ENCODE results near the gene SLC39A9. TPM values are rescaled to one million over a fixed set of nuclear protein-coding genes. Genes with fewer than 3 reads are reported as not detected.

The SLC39A9 gene
- total RNA-seq, 2 donors from 2014 or later: 44.3 to 58.8 TPM

- H3K36me3 ChIP-seq: no peaks in the 10 kb centered on the region
- H3K4me1 ChIP-seq (ENCODE audit: control insufficient read depth in 1 of 2, low read depth in 2 of 2): no peaks in the 10 kb centered on the region
- no peak overlapping the region for H3K27ac ChIP-seq
- no peak for TF ChIP-seq CTCF (IDR thresholded peaks at IDR 0.05)
- ATAC-seq (ENCODE audit: insufficient number of reproducible peaks, low FRiP score, low read depth): no peak
- H3K27me3 ChIP-seq (replicated peaks; ENCODE audit: insufficient read depth): no peaks in the 10 kb centered on the region
- no peaks in the 10 kb centered on the region for H3K9me3 ChIP-seq
- no peak for DNase-seq (ENCODE audit: low spot score)
- H3K4me3 ChIP-seq: no peak overlapping the region
Observed at GRCh38 chr14:69363964-69364363, 34.5 kb upstream of the SLC39A9 start.

- DNase-seq (ENCODE audit: low spot score): no peak
- no peak for ATAC-seq (ENCODE audit: insufficient number of reproducible peaks, low FRiP score, low read depth)
- no peak for TF ChIP-seq CTCF (IDR thresholded peaks at IDR 0.05)
- Histone ChIP-seq H3K36me3 (no peaks in the 10 kb centered on the region), H3K4me3 (no peak overlapping the region), H3K27ac (no peak overlapping the region), H3K27me3 (replicated peaks; ENCODE audit: insufficient read depth) (no peaks in the 10 kb centered on the region), H3K4me1 (ENCODE audit: control insufficient read depth in 1 of 2, low read depth in 2 of 2) (no peaks in the 10 kb centered on the region), H3K9me3 (no peaks in the 10 kb centered on the region)
Observed at GRCh38 chr14:69364378-69364777, 34.1 kb upstream of the SLC39A9 start.

- no peak for ATAC-seq (ENCODE audit: insufficient number of reproducible peaks, low FRiP score, low read depth)
- H3K27ac ChIP-seq: no peak overlapping the region
Observed at GRCh38 chr14:69366069-69366468, 32.4 kb upstream of the SLC39A9 start.

GRCh38 chr14:69366761-69367160 is 31.7 kb upstream of the SLC39A9 start:
- Histone ChIP-seq H3K4me3 (no peak overlapping the region), H3K9me3 (no peaks in the 10 kb centered on the region), H3K27ac (no peak overlapping the region), H3K27me3 (replicated peaks; ENCODE audit: insufficient read depth) (no peaks in the 10 kb centered on the region), H3K36me3 (no peaks in the 10 kb centered on the region), H3K4me1 (ENCODE audit: control insufficient read depth in 1 of 2, low read depth in 2 of 2) (no peaks in the 10 kb centered on the region)
- no peak for TF ChIP-seq CTCF (IDR thresholded peaks at IDR 0.05)
- DNase-seq (ENCODE audit: low spot score) (no peak), ATAC-seq (ENCODE audit: insufficient number of reproducible peaks, low FRiP score, low read depth) (no peak)

More at GRCh38 chr14:69366069-69366468, 32.4 kb upstream of the SLC39A9 start:
- H3K36me3 ChIP-seq: no peaks in the 10 kb centered on the region
- TF ChIP-seq CTCF (IDR thresholded peaks at IDR 0.05): no peak
- no peak overlapping the region for H3K4me3 ChIP-seq
- H3K4me1 ChIP-seq (ENCODE audit: control insufficient read depth in 1 of 2, low read depth in 2 of 2): no peaks in the 10 kb centered on the region
- no peak for DNase-seq (ENCODE audit: low spot score)
- no peaks in the 10 kb centered on the region for H3K27me3 ChIP-seq (replicated peaks; ENCODE audit: insufficient read depth)
- no peaks in the 10 kb centered on the region for H3K9me3 ChIP-seq

GRCh38 chr14:69368381-69368780 is 30.1 kb upstream of the SLC39A9 start:
- no peaks in the 10 kb centered on the region for H3K27me3 ChIP-seq (replicated peaks; ENCODE audit: insufficient read depth)
- no peak overlapping the region for H3K27ac ChIP-seq
- TF ChIP-seq CTCF (IDR thresholded peaks at IDR 0.05): no peak
- no peaks in the 10 kb centered on the region for H3K9me3 ChIP-seq
- H3K4me3 ChIP-seq: no peak overlapping the region
- no peak for DNase-seq (ENCODE audit: low spot score)
- no peaks in the 10 kb centered on the region for H3K4me1 ChIP-seq (ENCODE audit: control insufficient read depth in 1 of 2, low read depth in 2 of 2)
- H3K36me3 ChIP-seq: no peaks in the 10 kb centered on the region
- ATAC-seq (ENCODE audit: insufficient number of reproducible peaks, low FRiP score, low read depth): no peak
